D721Med (cell line): Measurements from ENCODE around the gene FSD2.
"Not testable (repeated sequence)": the region's sequence is repeated elsewhere in the genome, so short reads cannot be mapped to it uniquely, and the experiment has no call there.

ENCODE experiments used
- DNase-seq: peaks from one replicate; pipeline ENCODE4 v3.0.0; 2011; ENCODE audit warnings: low spot score; ENCODE audit not compliant: insufficient read length
- FAIRE-seq: peaks from 2 replicates; lab custom pipeline; 2011; peaks lifted over from hg19 to GRCh38; lab: Jason Lieb, UNC
- CTCF ChIP-seq: IDR thresholded peaks from 2 replicates; pipeline ENCODE4 v1.5.1; 2012; ENCODE audit warnings: mild to moderate bottlenecking, control low read depth; ENCODE audit not compliant: insufficient read depth; ENCODE audit errors: missing control alignments

The FSD2 gene

GRCh38 chr15:82830427-82831173 is 24.7 kb upstream of the FSD2 start:
- no peak for FAIRE-seq
- no peak for DNase-seq
- no peak for TF ChIP-seq CTCF

GRCh38 chr15:82829234-82829633 is 23.4 kb upstream of the FSD2 start:
- no peak for FAIRE-seq

GRCh38 chr15:82828075-82828474 is 22.2 kb upstream of the FSD2 start:
- TF ChIP-seq CTCF: no peak
- FAIRE-seq (no peak), DNase-seq (no peak)

More at GRCh38 chr15:82829234-82829633, 23.4 kb upstream of the FSD2 start:
- DNase-seq: no peak
- no peak for TF ChIP-seq CTCF

- no peak for DNase-seq
- TF ChIP-seq CTCF: no peak
- FAIRE-seq: no peak
These were observed 17.2 kb upstream of the FSD2 start for GRCh38 chr15:82823049-82823448.

GRCh38 chr15:82821851-82822250 is 16.0 kb upstream of the FSD2 start:
- not testable (repeated sequence) for FAIRE-seq, DNase-seq

- not testable (repeated sequence) for DNase-seq, FAIRE-seq
These were observed 15.5 kb upstream of the FSD2 start for GRCh38 chr15:82821396-82821795.

GRCh38 chr15:82820128-82820527 is 14.3 kb upstream of the FSD2 start:
- DNase-seq (no peak), FAIRE-seq (no peak)
- TF ChIP-seq CTCF: no peak

GRCh38 chr15:82812994-82813393 is 7.1 kb upstream of the FSD2 start:
- DNase-seq (no peak), FAIRE-seq (no peak)
- TF ChIP-seq CTCF: no peak
